GM12864 (cell line): ENCODE results near the gene STOML1.
A peak's percentile ranks its signal among the peaks of the same experiment; 100 is the strongest.

Experiments
- DNase-seq: peaks from one replicate; pipeline ENCODE4 v3.0.0-alpha.2; 2011; ENCODE audit warnings: low read depth
- H3K4me3 ChIP-seq: 2 replicates; pipeline ENCODE4 v1.5.1; 2011; ENCODE audit warnings: mild to moderate bottlenecking, low read depth, low read length, control low read depth
- TF ChIP-seq, protein P1 (sequence below): IDR thresholded peaks from 2 replicates; pipeline ENCODE4 v1.5.1; 2011; ENCODE audit warnings: low read depth, mild to moderate bottlenecking, moderate library complexity, low read length, control low read depth, inconsistent platforms; ENCODE audit errors: missing control alignments

The STOML1 gene, protein sequence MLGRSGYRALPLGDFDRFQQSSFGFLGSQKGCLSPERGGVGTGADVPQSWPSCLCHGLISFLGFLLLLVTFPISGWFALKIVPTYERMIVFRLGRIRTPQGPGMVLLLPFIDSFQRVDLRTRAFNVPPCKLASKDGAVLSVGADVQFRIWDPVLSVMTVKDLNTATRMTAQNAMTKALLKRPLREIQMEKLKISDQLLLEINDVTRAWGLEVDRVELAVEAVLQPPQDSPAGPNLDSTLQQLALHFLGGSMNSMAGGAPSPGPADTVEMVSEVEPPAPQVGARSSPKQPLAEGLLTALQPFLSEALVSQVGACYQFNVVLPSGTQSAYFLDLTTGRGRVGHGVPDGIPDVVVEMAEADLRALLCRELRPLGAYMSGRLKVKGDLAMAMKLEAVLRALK

DNA sequence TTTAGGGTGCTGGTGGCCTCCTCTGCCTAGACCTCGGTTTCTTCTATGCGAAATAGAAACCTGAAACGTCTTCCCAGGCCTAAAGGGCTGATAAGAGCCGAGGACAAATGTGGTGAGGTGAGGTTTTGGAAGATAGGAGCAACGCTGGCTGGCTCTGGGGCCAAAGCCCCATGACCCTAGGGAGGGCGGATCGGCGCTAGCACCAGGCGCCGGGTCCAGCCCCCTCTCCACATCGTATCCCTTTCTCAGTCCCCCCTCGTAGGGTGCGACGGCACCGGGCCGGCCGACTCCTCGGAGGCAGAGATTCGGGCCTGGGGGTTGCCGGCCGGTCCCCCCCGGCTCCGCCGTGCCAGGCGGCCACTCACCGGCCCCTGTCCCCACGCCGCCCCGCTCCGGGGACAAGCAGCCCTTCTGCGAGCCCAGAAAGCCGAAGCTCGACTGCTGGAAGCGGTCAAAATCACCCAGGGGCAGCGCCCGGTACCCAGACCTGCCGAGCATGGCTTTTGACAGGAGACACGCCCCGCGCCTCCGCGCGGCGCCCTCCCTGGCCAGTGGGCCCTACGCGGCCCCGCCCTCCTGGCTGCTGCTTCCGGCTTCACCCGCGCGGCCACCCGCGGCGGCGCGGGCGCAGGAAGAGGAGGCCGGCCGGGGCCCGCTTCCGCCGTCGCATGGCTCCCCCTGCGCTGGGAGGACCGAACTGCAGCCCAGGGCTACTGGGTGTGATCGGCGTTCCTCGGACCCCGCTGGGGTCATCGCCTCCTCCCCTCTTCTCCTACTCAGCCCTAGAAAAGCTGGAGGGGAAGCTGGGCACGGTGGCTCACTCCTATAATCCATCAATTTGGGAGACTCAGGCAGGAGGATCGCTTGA is at the start of gene STOML1:
Gene STOML1, minus strand, starts transcription at position 570 of the 868 bp plus-strand sequence. Its CDS starts 72 bp downstream, at position 498.
- TF ChIP-seq, protein P1, sequence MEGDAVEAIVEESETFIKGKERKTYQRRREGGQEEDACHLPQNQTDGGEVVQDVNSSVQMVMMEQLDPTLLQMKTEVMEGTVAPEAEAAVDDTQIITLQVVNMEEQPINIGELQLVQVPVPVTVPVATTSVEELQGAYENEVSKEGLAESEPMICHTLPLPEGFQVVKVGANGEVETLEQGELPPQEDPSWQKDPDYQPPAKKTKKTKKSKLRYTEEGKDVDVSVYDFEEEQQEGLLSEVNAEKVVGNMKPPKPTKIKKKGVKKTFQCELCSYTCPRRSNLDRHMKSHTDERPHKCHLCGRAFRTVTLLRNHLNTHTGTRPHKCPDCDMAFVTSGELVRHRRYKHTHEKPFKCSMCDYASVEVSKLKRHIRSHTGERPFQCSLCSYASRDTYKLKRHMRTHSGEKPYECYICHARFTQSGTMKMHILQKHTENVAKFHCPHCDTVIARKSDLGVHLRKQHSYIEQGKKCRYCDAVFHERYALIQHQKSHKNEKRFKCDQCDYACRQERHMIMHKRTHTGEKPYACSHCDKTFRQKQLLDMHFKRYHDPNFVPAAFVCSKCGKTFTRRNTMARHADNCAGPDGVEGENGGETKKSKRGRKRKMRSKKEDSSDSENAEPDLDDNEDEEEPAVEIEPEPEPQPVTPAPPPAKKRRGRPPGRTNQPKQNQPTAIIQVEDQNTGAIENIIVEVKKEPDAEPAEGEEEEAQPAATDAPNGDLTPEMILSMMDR: peak; percentile 87
- H3K4me3 ChIP-seq: peak within 1 kb of the TSS; percentile 65
- peak; percentile 82 for DNase-seq

DNA sequence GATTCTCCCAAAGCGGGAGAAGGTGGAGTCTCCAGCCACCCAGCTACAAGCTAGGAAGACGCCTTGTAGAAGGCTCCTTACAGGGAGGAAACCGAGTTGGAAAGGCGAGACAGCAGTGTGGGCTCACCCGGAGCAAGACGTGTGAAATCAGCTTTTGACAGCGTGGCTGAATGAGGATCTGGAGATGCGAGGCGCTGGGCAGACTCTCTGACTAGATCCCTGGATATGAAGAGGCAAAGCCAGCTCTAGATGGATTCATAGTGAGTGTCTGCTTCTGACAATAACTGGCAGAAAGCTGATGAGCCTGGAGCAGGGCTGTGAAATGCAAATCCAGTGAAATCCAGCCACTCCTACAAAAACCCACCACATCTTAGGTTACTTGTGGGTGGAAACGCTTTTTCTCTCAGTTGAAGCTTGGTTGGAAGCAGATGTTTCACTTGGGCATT is 49.2 kb upstream of the STOML1 start:
- no peak overlapping the region for H3K4me3 ChIP-seq
- DNase-seq: no peak
- TF ChIP-seq, protein P1: no peak

DNA sequence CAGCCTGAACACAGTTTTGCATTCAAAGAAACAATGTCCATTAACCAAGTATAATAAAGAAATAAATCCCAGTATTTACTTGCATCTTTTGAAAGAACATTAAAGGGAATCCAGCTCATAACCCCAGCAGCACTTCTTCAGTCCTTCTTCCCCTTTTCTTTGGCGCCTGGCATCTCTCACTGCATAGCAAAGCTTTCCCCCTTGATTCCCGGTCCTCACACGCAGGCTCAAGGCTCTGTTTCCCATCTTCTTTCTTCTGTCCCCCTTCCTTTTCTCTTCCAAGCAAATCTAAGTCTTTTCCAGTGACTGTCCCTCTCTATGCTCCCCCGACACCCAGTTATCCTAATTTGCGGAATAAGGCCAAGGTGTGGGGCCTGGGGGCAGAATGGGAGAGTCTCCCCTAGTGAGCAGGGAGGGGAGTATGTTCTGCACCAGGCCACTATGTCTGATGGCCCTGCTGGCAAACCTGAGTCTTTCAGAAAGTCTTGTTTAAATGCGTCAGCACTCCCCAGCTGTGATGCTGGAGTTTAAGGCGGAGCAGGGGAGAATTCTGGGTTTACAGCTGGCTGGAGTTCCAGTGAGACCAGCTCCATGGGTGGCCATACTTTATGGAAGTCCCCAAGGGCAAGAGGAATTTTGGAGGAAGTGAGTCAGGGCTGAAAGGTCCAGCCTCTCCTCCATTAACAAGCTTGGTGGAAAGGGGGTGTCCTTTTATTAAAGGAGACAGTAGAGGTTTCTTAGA is 48.2 kb upstream of the STOML1 start:
- H3K4me3 ChIP-seq: no peak overlapping the region
- TF ChIP-seq, protein P1: no peak
- DNase-seq: no peak

DNA sequence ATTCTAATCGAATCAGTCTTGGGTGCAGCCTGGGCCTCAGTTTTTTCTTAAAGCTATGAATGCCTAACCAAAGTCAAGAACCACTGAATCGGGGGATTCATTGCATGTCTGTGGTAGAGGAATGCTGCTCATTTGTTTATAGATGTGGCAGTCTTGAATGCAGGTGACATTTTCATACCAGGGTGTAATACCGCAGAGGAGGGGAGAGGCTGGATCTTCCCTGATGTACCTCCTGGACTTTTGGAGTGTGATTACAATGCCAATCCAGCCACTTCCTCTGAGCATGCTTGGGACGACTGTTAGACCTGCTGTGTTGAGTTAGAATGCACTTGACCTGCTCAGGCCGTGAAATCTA is 47.5 kb upstream of the STOML1 start:
- TF ChIP-seq, protein P1: no peak
- H3K4me3 ChIP-seq: no peak overlapping the region
- no peak for DNase-seq

DNA sequence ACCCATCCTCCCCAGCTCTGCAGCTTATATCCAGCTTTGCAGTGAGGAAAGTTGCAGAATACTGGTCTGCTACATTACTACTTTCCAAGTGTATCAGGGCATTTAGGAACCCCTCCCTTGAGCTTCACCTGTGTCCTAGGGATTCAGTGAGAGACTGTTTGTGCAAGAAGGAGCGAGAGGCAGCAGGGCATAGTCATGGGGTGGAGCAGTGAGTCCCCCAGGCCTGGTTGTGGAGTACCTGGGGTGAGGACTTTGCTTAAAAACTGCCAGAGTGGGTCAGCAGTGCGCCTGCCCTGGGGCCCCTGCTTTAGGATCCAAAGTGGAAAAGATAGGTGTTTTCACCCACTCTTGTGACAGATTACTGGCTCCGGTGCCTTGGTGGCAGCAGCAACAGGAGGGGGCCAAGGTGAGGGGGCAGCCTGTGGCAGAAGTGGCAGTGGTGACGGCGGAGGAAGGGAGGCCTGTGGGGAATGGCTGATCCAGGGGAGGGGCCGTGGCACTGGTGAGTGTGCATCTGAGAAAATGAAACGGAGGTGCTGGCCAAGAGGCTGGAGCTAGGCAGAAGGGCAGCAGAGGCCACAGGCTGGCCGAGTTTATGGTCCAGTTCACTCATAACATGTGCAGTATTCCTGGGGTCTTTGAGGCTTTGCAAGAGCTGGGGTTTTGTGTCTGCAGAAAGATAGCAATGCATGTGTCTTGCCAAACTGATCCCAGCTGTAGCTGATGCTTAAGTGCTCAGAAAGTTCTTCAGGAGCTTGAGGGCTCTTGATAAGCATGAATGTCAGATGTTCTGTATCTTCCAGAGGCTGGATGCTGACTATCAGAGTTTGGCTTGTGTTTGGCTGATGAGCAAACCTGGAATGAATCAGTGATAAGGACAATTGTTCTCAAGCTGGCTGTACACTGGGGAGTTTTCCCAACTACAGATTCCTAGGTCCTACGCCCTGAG is 46.9 kb upstream of the STOML1 start:
- TF ChIP-seq, protein P1: no peak
- DNase-seq: no peak
- no peak overlapping the region for H3K4me3 ChIP-seq
